ENCODE data around the gene SETD4. TPM values are rescaled to one million over a fixed set of nuclear protein-coding genes. Genes with fewer than 3 reads are reported as not detected.

Gene SETD4
- total and polyA plus RNA-seq, 2 donors (not counting 3 experiments of a cell fraction or from before 2014, with no cell fraction given): 13.0 to 25.1 TPM

DNA sequence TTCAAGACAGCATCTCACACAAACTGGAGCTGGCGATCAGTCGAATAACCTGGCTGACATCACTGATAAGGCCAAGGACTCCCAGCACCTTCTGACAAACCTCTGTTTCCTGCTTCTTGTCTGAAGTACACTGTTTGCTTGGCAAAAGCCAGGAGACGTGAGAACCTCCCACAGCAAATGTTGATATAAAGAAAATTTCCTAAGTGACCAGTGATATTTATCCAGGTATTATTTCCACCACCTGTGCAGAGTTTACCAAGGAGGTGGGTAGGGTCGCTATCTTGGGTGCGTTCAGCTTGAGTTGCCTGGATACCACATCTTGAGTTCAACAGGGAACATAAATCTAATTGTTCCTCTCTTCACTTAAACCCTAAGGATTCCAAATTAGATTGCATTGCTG, 72.9 kb downstream of the SETD4 start:
- Histone ChIP-seq H3K79me2 (ENCODE audit: control insufficient read depth, insufficient read depth, low read length) (no peaks in the 10 kb centered on the region), H3K4me3 (replicated peaks in 1 of 3; ENCODE audit: insufficient read depth in 1 of 3, low read depth in 1 of 3, low read length in 3 of 3) (no peak overlapping the region), H2AFZ (ENCODE audit: low read depth, low read length) (no peak overlapping the region), H3K9me3 (replicated peaks; ENCODE audit: control insufficient read depth, insufficient read depth, low read length) (no peaks in the 10 kb centered on the region), H3K36me3 (ENCODE audit: control insufficient read depth in 2 of 2, extremely low read depth in 1 of 2, insufficient read depth in 2 of 2, low read length in 2 of 2) (no peaks in the 10 kb centered on the region), H4K20me1 (replicated peaks; ENCODE audit: control insufficient read depth, extremely low read depth, insufficient read depth, low read length) (no peaks in the 10 kb centered on the region), H3K9ac (replicated peaks; ENCODE audit: extremely low read depth, insufficient read depth, low read length) (no peak overlapping the region), H3K4me1 (ENCODE audit: control insufficient read depth, extremely low read depth, insufficient read depth, low read length) (no peaks in the 10 kb centered on the region), H3K4me2 (ENCODE audit: insufficient read depth, low read length) (no peak overlapping the region), H3K9me1 (replicated peaks; ENCODE audit: control insufficient read depth, extremely low read depth, insufficient read depth, low read length) (no peaks in the 10 kb centered on the region), H3K27ac (ENCODE audit: insufficient read depth, low read depth, low read length) (no peak overlapping the region), H3K27me3 (ENCODE audit: control insufficient read depth in 2 of 2, insufficient read depth in 2 of 2, low read length in 2 of 2) (peaks cover 6 to 11% of the 10 kb centered on the region in 2 experiments)
- intact Hi-C loops (cut with micrococcal nuclease): no loop called here
- POLR2A ChIA-PET: no interaction called here
- TF ChIP-seq JUN (IDR thresholded peaks at IDR 0.05; ENCODE audit: borderline replicate concordance, insufficient read depth, insufficient read length, low read depth): no peak
- no peak for TF ChIP-seq MYC (IDR thresholded peaks at IDR 0.05; ENCODE audit: low read depth, low read length)
- TF ChIP-seq, protein P1, sequence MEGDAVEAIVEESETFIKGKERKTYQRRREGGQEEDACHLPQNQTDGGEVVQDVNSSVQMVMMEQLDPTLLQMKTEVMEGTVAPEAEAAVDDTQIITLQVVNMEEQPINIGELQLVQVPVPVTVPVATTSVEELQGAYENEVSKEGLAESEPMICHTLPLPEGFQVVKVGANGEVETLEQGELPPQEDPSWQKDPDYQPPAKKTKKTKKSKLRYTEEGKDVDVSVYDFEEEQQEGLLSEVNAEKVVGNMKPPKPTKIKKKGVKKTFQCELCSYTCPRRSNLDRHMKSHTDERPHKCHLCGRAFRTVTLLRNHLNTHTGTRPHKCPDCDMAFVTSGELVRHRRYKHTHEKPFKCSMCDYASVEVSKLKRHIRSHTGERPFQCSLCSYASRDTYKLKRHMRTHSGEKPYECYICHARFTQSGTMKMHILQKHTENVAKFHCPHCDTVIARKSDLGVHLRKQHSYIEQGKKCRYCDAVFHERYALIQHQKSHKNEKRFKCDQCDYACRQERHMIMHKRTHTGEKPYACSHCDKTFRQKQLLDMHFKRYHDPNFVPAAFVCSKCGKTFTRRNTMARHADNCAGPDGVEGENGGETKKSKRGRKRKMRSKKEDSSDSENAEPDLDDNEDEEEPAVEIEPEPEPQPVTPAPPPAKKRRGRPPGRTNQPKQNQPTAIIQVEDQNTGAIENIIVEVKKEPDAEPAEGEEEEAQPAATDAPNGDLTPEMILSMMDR (IDR thresholded peaks at IDR 0.05; ENCODE audit: extremely low read depth in 1 of 2, insufficient read depth in 1 of 2, low read depth in 1 of 2, low read length in 2 of 2): no peak
- TF ChIP-seq POLR2AphosphoS5 (IDR thresholded peaks at IDR 0.05; ENCODE audit: insufficient read depth, low read depth, low read length): no peak
- DNase-seq (ENCODE audit: low read depth, low spot score) (no peak), FAIRE-seq (no peak)
- no TSS peak for BruUV-seq (replicated peaks)
- CTCF ChIA-PET: no interaction called here
- dilution Hi-C loops (cut with MboI; ENCODE audit: extremely low pct_ligation_motif_present, low sequenced_read_pairs): no loop called here

DNA sequence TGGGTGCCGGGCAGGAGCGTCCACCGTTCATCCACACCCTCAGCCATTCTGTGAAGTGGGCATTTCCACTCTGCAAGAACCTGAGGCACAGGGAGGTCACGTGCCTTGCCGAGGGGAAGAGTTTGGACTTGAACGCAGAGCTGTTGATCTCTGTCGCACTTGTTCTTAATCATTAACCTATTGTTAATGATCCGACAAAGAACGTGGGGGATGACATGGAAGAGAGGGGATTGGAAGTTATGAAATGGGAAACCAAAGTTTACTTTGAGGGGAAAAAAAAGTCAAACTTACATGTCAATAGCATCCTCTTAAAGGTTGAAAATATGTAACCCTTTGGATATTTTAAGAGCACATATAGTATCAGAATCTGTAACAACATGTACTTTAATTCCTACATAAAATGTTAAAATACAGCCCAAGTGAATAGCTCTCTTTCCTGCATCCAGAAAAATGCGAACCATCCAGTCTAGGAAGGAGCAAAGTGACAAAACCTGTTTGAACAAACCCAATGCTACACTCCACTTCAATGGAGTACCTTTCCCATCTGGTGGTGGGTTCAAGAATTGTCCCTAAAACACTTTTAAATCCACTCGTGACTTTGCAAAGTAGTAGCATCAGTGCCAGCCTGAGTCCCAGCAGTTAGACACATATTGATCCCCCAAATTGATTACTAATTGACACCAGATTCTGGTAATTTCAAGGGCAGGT, 75.5 kb downstream of the SETD4 start:
- no peaks in the 10 kb centered on the region for H3K9me3 ChIP-seq (replicated peaks; ENCODE audit: control insufficient read depth, insufficient read depth, low read length)
- no TSS peak for BruUV-seq (replicated peaks)
- dilution Hi-C loops (cut with MboI; ENCODE audit: extremely low pct_ligation_motif_present, low sequenced_read_pairs): no loop called here
- no peak overlapping the region for H3K27ac ChIP-seq (ENCODE audit: insufficient read depth, low read depth, low read length)
- H3K9ac ChIP-seq (replicated peaks; ENCODE audit: extremely low read depth, insufficient read depth, low read length): no peak overlapping the region
- intact Hi-C loops (cut with micrococcal nuclease): no loop called here
- H3K4me2 ChIP-seq (ENCODE audit: insufficient read depth, low read length): no peak overlapping the region
- H3K36me3 ChIP-seq (ENCODE audit: control insufficient read depth in 2 of 2, extremely low read depth in 1 of 2, insufficient read depth in 2 of 2, low read length in 2 of 2): no peaks in the 10 kb centered on the region
- ChIA-PET POLR2A (interaction anchor here (0.6 kb wide), 1 partner anchor 363 kb away, joined by 3 read pairs; no protein-coding TSS in a partner anchor), CTCF (no interaction called here)
- DNase-seq (ENCODE audit: low read depth, low spot score) (no peak), FAIRE-seq (no peak)
- no peak overlapping the region for H2AFZ ChIP-seq (ENCODE audit: low read depth, low read length)
- H3K4me3 ChIP-seq (replicated peaks in 1 of 3; ENCODE audit: insufficient read depth in 1 of 3, low read depth in 1 of 3, low read length in 3 of 3): no peak overlapping the region
- no peaks in the 10 kb centered on the region for H3K4me1 ChIP-seq (ENCODE audit: control insufficient read depth, extremely low read depth, insufficient read depth, low read length)
- no peak for TF ChIP-seq EZH2 (IDR thresholded peaks at IDR 0.05; ENCODE audit: borderline replicate concordance, low read depth, low read length, severe bottlenecking)
- TF ChIP-seq, protein P2, sequence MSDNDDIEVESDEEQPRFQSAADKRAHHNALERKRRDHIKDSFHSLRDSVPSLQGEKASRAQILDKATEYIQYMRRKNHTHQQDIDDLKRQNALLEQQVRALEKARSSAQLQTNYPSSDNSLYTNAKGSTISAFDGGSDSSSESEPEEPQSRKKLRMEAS (IDR thresholded peaks at IDR 0.05; ENCODE audit: insufficient read depth, insufficient read length): no peak
- no peak for TF ChIP-seq POLR2AphosphoS5 (IDR thresholded peaks at IDR 0.05; ENCODE audit: insufficient read depth, low read depth, low read length)
- TF ChIP-seq JUN (IDR thresholded peaks at IDR 0.05; ENCODE audit: borderline replicate concordance, insufficient read depth, insufficient read length, low read depth): no peak
- TF ChIP-seq, protein P1 (IDR thresholded peaks at IDR 0.05; ENCODE audit: extremely low read depth in 1 of 2, insufficient read depth in 1 of 2, low read depth in 1 of 2, low read length in 2 of 2): no peak
- no peak for TF ChIP-seq MYC (IDR thresholded peaks at IDR 0.05; ENCODE audit: low read depth, low read length)
- no peak for TF ChIP-seq FOS (IDR thresholded peaks at IDR 0.05; ENCODE audit: borderline replicate concordance, insufficient read depth, low read length)
- peaks cover 9 to 13% of the 10 kb centered on the region in 2 experiments for H3K27me3 ChIP-seq (ENCODE audit: control insufficient read depth in 2 of 2, insufficient read depth in 2 of 2, low read length in 2 of 2)
- no peaks in the 10 kb centered on the region for H4K20me1 ChIP-seq (replicated peaks; ENCODE audit: control insufficient read depth, extremely low read depth, insufficient read depth, low read length)
- H3K79me2 ChIP-seq (ENCODE audit: control insufficient read depth, insufficient read depth, low read length): no peaks in the 10 kb centered on the region
- no peaks in the 10 kb centered on the region for H3K9me1 ChIP-seq (replicated peaks; ENCODE audit: control insufficient read depth, extremely low read depth, insufficient read depth, low read length)

All from endothelial cell of umbilical vein (primary cell).